ENCODE results near the gene FNIP2. TPM values are rescaled to one million over a fixed set of nuclear protein-coding genes. Genes with fewer than 3 reads are reported as not detected.
"Not testable (repeated sequence)": the region's sequence is repeated elsewhere in the genome, so short reads cannot be mapped to it uniquely, and the experiment has no call there.

Gene FNIP2
- total RNA-seq, 1 experiment from 2014 or later: 0.56 TPM

DNA sequence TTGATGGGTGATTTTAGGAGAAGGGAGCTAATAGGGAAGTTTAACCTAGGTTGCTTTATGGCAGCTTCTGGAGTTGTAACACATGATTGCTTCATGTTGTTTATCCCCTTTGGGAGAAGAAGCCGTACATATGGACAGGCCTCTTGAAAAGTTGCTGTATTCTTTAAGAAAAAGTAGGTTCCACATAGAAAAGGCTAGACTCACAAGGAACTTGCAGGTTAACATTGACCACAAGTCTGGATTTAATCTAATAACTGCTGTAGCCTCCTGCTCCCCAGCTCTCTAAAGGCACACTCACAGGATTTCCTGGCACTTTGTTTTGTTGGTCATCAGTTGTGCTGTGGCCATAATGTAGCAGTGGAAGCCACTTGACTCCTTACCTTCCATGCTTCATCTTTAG is 19.7 kb downstream of the FNIP2 start:
- Histone ChIP-seq H3K27me3 (ENCODE audit: low read length) (no peaks in the 10 kb centered on the region), H3K79me2 (ENCODE audit: low read length) (no peaks in the 10 kb centered on the region)
- DNase-seq: no peak

DNA sequence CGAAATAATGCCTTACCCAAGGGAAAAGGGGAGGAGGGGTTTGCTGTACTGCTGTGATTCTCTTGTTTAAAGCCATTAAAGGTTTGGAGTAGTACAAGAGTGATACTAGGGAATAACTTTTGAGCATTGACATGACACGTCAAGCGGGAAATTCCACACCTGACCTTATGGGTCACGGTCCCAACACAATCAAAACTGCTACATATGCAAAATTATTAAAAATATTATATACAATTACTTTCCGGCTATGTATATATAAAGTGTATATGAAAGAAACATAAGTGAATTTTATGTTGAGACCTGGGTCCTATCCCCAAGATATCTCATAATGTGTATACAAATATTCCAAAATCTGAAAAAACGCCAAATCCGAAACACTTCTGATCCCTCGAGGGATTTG is 21.0 kb downstream of the FNIP2 start:
- Histone ChIP-seq H3K9me3 (ENCODE audit: low read length) (no peaks in the 10 kb centered on the region), H3K36me3 (ENCODE audit: insufficient read depth, low read length) (no peaks in the 10 kb centered on the region), H3K4me3 (ENCODE audit: low read length) (no peak overlapping the region), H3K27me3 (ENCODE audit: low read length) (no peaks in the 10 kb centered on the region), H3K27ac (ENCODE audit: low read length) (no peak overlapping the region), H3K9me2 (replicated peaks; ENCODE audit: insufficient read depth, low read length) (no peaks in the 10 kb centered on the region), H3K79me2 (ENCODE audit: low read length) (no peaks in the 10 kb centered on the region), H3K4me1 (ENCODE audit: low read length) (no peaks in the 10 kb centered on the region), H4K20me1 (ENCODE audit: insufficient read depth, low read depth, low read length) (no peaks in the 10 kb centered on the region), H3K4me2 (ENCODE audit: low read depth, low read length, poor library complexity, severe bottlenecking) (no peak overlapping the region), H2AFZ (ENCODE audit: low read length) (no peak overlapping the region), H3K9ac (ENCODE audit: low read length) (no peak overlapping the region)
- DNase-seq: no peak

More for the DNA sequence above, 19.7 kb downstream of the FNIP2 start:
- no peaks in the 10 kb centered on the region for H3K4me1 ChIP-seq (ENCODE audit: low read length)
- H3K9me2 ChIP-seq (replicated peaks; ENCODE audit: insufficient read depth, low read length): no peaks in the 10 kb centered on the region
- H3K9ac ChIP-seq (ENCODE audit: low read length): no peak overlapping the region
- H2AFZ ChIP-seq (ENCODE audit: low read length): no peak overlapping the region
- no peak overlapping the region for H3K4me2 ChIP-seq (ENCODE audit: low read depth, low read length, poor library complexity, severe bottlenecking)
- no peaks in the 10 kb centered on the region for H4K20me1 ChIP-seq (ENCODE audit: insufficient read depth, low read depth, low read length)
- no peak overlapping the region for H3K27ac ChIP-seq (ENCODE audit: low read length)
- H3K36me3 ChIP-seq (ENCODE audit: insufficient read depth, low read length): no peaks in the 10 kb centered on the region
- H3K4me3 ChIP-seq (ENCODE audit: low read length): no peak overlapping the region
- no peaks in the 10 kb centered on the region for H3K9me3 ChIP-seq (ENCODE audit: low read length)

DNA sequence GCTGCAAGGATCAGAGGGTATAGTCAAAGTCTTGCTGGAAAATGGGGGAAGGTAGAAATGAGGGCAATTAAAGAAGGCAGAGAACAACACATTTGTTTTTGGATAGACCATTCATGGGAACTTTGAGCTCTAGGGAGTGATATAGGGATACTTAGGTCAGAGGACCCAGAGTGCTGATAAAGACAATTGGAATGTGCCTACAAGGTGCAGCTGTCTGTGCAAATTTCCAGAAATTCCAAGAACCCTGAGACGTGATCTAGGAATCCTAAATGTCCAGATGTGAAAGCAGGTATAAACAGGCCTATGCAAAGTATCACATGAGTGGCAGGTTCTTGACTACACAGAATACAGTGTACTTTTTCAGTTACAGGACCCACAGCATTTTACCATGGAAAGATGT is 24.2 kb downstream of the FNIP2 start:
- no peak overlapping the region for H3K4me3 ChIP-seq (ENCODE audit: low read length)
- H3K9me2 ChIP-seq (replicated peaks; ENCODE audit: insufficient read depth, low read length): no peaks in the 10 kb centered on the region
- no peaks in the 10 kb centered on the region for H3K79me2 ChIP-seq (ENCODE audit: low read length)
- no peaks in the 10 kb centered on the region for H3K36me3 ChIP-seq (ENCODE audit: insufficient read depth, low read length)
- no peaks in the 10 kb centered on the region for H3K9me3 ChIP-seq (ENCODE audit: low read length)
- 0 out of 2 replicates have a peak, but pooled peaks cover 2% of the 10 kb centered on the region for H3K27me3 ChIP-seq (ENCODE audit: low read length)
- H3K4me1 ChIP-seq (ENCODE audit: low read length): no peaks in the 10 kb centered on the region
- H4K20me1 ChIP-seq (ENCODE audit: insufficient read depth, low read depth, low read length): no peaks in the 10 kb centered on the region
- H3K9ac ChIP-seq (ENCODE audit: low read length): no peak overlapping the region
- no peak overlapping the region for H3K27ac ChIP-seq (ENCODE audit: low read length)
- no peak for DNase-seq
- no peak overlapping the region for H2AFZ ChIP-seq (ENCODE audit: low read length)
- H3K4me2 ChIP-seq (ENCODE audit: low read depth, low read length, poor library complexity, severe bottlenecking): no peak overlapping the region

DNA sequence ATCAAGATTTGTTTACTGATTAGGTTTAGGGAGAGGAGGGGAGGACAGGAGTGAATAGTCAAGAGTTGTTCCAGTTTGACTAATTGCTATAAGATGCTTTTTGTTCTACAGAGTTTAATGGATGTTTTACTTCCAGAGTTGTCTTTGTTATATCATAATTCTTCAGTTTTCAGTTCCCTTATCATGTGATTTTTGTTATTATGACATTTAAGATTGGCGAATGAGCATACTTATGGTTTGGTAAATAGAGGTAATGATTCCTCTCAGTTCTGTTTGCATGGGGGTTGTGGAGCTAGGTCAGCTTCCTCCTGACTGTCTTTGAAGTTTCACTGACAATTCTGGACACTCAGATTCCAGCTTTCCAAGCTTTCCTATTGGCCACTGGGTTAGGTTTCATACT is 24.6 kb downstream of the FNIP2 start:
- not testable (repeated sequence) for H3K9me3 ChIP-seq (ENCODE audit: low read length); H3K4me1 ChIP-seq (ENCODE audit: low read length); H3K4me2 ChIP-seq (ENCODE audit: low read depth, low read length, poor library complexity, severe bottlenecking); H3K4me3 ChIP-seq (ENCODE audit: low read length); H3K36me3 ChIP-seq (ENCODE audit: insufficient read depth, low read length); H3K9me2 ChIP-seq (replicated peaks; ENCODE audit: insufficient read depth, low read length); DNase-seq; H3K27ac ChIP-seq (ENCODE audit: low read length); H3K79me2 ChIP-seq (ENCODE audit: low read length); H3K27me3 ChIP-seq (ENCODE audit: low read length); H3K9ac ChIP-seq (ENCODE audit: low read length); H4K20me1 ChIP-seq (ENCODE audit: insufficient read depth, low read depth, low read length); H2AFZ ChIP-seq (ENCODE audit: low read length)

DNA sequence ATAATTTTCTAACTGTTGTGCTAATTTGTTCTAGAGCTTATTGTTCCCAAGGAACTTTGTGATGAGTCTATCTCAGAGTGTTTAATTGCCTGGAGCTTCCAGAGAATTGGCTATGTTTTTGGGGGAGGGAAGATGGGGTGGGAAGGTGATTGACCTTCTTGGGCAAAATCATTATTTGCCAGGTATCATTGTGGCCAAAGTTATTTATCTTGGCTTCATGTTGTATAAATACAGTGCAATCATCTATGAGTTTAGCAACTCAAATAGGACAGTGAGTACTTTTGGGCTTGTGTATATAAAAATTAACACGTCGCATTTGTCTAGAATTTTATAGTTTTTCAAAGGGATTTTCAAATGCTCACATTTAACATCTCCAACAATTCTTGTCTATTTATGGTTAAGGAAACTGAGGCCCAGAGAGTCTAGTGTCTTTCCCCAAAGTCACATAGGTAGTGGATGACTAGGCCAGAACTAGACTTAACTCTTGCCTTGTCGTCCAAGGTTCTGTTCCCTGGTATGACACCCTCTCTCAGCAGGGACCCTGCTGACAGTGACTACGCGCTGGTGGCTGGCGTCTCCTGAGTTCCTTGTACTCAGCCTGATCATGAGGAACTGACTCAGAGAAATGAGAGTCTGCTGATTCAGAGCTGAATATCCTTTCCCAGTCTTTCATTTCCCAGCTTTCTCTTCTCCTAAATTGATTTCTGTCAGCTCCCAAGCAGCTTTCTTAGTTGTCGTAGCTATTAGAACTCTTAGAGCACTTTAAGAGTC is 27.7 kb downstream of the FNIP2 start:
- H3K9me2 ChIP-seq (replicated peaks; ENCODE audit: insufficient read depth, low read length): no peaks in the 10 kb centered on the region
- 0 out of 2 replicates have a peak, but pooled peaks cover 2% of the 10 kb centered on the region for H3K27me3 ChIP-seq (ENCODE audit: low read length)
- H4K20me1 ChIP-seq (ENCODE audit: insufficient read depth, low read depth, low read length): no peaks in the 10 kb centered on the region
- no peak overlapping the region for H3K27ac ChIP-seq (ENCODE audit: low read length)
- DNase-seq: no peak
- no peak overlapping the region for H2AFZ ChIP-seq (ENCODE audit: low read length)
- H3K4me2 ChIP-seq (ENCODE audit: low read depth, low read length, poor library complexity, severe bottlenecking): no peak overlapping the region
- no peaks in the 10 kb centered on the region for H3K4me1 ChIP-seq (ENCODE audit: low read length)
- no peak overlapping the region for H3K9ac ChIP-seq (ENCODE audit: low read length)
- no peaks in the 10 kb centered on the region for H3K79me2 ChIP-seq (ENCODE audit: low read length)
- H3K36me3 ChIP-seq (ENCODE audit: insufficient read depth, low read length): no peaks in the 10 kb centered on the region
- no peak overlapping the region for H3K4me3 ChIP-seq (ENCODE audit: low read length)
- no peaks in the 10 kb centered on the region for H3K9me3 ChIP-seq (ENCODE audit: low read length)

DNA sequence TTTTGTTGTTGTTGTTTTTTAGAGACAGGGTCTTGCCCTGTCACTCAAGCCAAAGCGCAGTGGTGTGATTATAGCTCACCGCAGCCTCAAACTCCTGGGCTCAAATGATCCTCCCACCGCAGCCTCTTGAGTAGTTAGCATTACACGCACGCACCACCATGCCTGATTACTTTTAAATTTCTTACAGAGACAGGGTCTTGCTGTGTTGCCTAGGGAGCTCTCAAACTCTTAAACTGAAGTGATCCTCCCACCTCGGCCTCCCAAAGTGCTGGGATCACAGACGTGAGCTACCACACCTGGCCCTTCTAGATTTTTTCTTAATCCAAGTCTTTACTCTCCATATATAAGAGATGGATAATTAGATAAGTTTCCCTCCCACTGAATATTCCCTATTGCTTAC is 29.2 kb downstream of the FNIP2 start:
- Histone ChIP-seq H2AFZ (ENCODE audit: low read length) (no peak overlapping the region), H3K79me2 (ENCODE audit: low read length) (no peaks in the 10 kb centered on the region), H3K27me3 (ENCODE audit: low read length) (0 out of 2 replicates have a peak, but pooled peaks cover 2% of the 10 kb centered on the region), H3K9ac (ENCODE audit: low read length) (no peak overlapping the region), H4K20me1 (ENCODE audit: insufficient read depth, low read depth, low read length) (no peaks in the 10 kb centered on the region), H3K9me2 (replicated peaks; ENCODE audit: insufficient read depth, low read length) (no peaks in the 10 kb centered on the region), H3K36me3 (ENCODE audit: insufficient read depth, low read length) (no peaks in the 10 kb centered on the region), H3K4me2 (ENCODE audit: low read depth, low read length, poor library complexity, severe bottlenecking) (no peak overlapping the region), H3K4me1 (ENCODE audit: low read length) (no peaks in the 10 kb centered on the region), H3K9me3 (ENCODE audit: low read length) (no peaks in the 10 kb centered on the region), H3K27ac (ENCODE audit: low read length) (no peak overlapping the region), H3K4me3 (ENCODE audit: low read length) (no peak overlapping the region)
- no peak for DNase-seq

DNA sequence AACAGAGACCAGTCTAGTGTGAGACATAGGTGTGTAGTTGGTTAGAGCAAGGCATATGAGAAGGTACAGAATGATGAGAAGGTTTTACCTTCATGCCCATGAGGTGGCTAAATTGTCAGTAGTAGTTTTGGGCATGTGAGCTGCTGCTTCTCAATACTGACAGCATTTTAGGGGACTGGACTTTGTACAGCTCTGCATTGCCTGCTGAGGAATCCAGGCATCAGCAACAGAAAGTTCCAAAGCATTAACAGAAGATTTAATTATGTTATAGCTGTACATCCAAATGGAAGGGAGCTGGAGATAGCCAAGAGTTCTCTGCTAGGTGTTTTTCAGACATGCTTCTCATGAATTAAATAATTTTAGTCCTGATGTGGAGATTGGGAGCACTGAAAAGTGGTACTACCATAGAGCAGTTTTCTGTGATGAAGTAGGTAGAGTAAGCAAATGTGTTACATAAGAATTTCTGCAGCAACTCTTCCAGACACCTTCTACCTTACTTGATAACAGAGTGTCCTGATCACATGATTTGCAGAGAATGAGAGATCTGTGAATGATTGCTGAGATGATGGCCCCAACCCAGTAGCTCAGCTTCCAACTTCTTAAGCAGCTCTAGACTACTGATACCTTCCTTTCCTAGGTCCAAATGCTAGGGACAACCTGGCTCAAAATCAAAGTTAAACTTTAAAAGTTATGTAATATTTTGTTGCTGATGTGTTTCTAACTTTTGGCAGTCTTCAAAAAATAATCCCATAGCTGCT is 30.4 kb downstream of the FNIP2 start:
- Histone ChIP-seq H3K4me3 (ENCODE audit: low read length) (no peak overlapping the region), H3K27ac (ENCODE audit: low read length) (no peak overlapping the region), H3K36me3 (ENCODE audit: insufficient read depth, low read length) (no peaks in the 10 kb centered on the region), H3K9me2 (replicated peaks; ENCODE audit: insufficient read depth, low read length) (no peaks in the 10 kb centered on the region), H3K4me1 (ENCODE audit: low read length) (no peaks in the 10 kb centered on the region), H3K79me2 (ENCODE audit: low read length) (no peaks in the 10 kb centered on the region), H2AFZ (ENCODE audit: low read length) (no peak overlapping the region), H4K20me1 (ENCODE audit: insufficient read depth, low read depth, low read length) (no peaks in the 10 kb centered on the region), H3K9me3 (ENCODE audit: low read length) (no peaks in the 10 kb centered on the region), H3K27me3 (ENCODE audit: low read length) (0 out of 2 replicates have a peak, but pooled peaks cover 2% of the 10 kb centered on the region), H3K9ac (ENCODE audit: low read length) (no peak overlapping the region), H3K4me2 (ENCODE audit: low read depth, low read length, poor library complexity, severe bottlenecking) (no peak overlapping the region)
- DNase-seq: no peak

DNA sequence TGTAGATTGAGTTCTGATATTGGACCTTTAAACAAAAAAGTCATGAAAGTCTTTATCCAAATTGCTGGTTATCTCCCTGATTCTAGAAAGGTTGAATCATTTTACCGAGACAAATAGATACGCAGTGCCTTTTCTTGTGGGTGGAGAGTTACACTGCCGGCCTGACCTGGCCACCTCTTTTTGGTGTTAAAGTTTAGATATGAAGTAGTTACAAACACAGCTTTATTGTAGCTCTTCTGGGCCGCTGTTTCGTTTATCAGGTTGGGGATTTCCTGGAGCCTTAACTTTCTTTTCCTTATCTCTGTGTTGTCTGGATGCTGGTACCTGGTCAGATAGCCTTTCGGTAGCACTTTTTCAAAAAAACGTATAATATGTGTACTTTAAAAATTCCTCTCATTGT is 31.0 kb downstream of the FNIP2 start:
- H4K20me1 ChIP-seq (ENCODE audit: insufficient read depth, low read depth, low read length): no peaks in the 10 kb centered on the region
- DNase-seq: no peak
- no peak overlapping the region for H3K9ac ChIP-seq (ENCODE audit: low read length)
- no peaks in the 10 kb centered on the region for H3K4me1 ChIP-seq (ENCODE audit: low read length)
- H3K27ac ChIP-seq (ENCODE audit: low read length): no peak overlapping the region
- no peaks in the 10 kb centered on the region for H3K36me3 ChIP-seq (ENCODE audit: insufficient read depth, low read length)
- no peaks in the 10 kb centered on the region for H3K9me2 ChIP-seq (replicated peaks; ENCODE audit: insufficient read depth, low read length)
- H3K79me2 ChIP-seq (ENCODE audit: low read length): no peaks in the 10 kb centered on the region
- H3K4me2 ChIP-seq (ENCODE audit: low read depth, low read length, poor library complexity, severe bottlenecking): no peak overlapping the region
- H3K4me3 ChIP-seq (ENCODE audit: low read length): no peak overlapping the region
- H3K9me3 ChIP-seq (ENCODE audit: low read length): no peaks in the 10 kb centered on the region
- no peak overlapping the region for H2AFZ ChIP-seq (ENCODE audit: low read length)
- H3K27me3 ChIP-seq (ENCODE audit: low read length): 0 out of 2 replicates have a peak, but pooled peaks cover 2% of the 10 kb centered on the region

Data from Karpas-422 (cell line).